NCI-H460 (cell line): ENCODE data around the gene FNDC7. TPM values are rescaled to one million over a fixed set of nuclear protein-coding genes. Genes with fewer than 3 reads are reported as not detected.
"Not testable (repeated sequence)": the region's sequence is repeated elsewhere in the genome, so short reads cannot be mapped to it uniquely, and the experiment has no call there.

ENCODE experiments used
- DNase-seq: peaks from one replicate; pipeline ENCODE4 v3.0.0-alpha.2; 2016; ENCODE audit warnings: low read depth; ENCODE audit errors: extremely low read depth
- total RNA-seq: library from RNA; depleted of rRNA; stranded (reverse); fragments of >200 nt; shearing (Covaris generic); gene quantifications from 2 replicates; pipeline ENCODE4 v1.2.3, GENCODE V29; 2014

The FNDC7 gene
- total RNA-seq, 1 experiment from 2014 or later = not detected

DNA sequence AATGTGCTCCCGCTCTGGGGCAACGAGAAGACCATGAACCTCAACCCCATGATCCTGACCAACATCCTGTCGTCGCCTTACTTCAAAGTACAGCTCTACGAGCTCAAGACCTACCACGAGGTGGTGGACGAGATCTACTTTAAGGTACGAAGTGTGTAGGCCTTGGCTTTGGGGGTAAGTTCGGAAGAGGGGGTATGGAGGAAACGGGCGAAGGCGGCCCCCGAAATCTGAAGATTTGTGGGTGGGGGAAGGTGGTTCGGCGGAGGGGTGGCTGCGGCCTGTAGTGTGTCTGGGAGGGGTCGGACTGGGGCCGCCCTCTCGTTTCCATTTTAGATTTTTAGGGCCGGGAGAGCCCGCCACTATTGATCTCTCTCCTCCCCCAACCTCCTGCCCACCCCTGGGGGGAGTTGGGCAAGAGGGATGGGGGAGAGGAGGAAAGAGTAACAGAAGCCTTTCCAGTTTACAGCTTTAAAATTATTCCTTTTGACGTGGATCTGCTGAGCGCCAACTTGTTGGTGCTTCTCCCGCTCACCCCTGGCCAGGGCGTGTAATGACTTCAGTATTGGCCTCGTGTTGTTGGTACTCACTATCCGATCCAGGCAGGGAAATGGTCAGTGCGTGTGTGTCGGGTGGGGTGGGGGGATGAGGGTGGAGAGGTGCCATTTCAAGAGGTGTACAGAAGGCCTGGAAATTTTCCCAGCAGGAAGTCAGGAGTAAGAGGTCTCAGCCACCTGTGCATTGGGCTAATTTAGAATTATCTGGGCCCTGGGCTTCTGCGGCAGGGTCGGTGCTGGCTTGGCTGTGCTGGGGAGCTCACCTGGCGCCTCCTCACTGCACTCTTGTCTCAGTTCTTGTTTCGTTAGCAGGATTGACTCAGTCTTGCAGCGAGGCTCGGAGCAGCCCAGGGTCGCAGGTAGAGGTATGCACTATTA is 19.7 kb upstream of the FNDC7 start:
- DNase-seq = peak; percentile 50

- DNase-seq = no peak
Observed at GRCh38 chr1:108695535-108695934, 17.2 kb upstream of the FNDC7 start.

GRCh38 chr1:108699375-108700332 is 13.1 kb upstream of the FNDC7 start:
- DNase-seq = no peak

GRCh38 chr1:108701176-108701849 is 11.4 kb upstream of the FNDC7 start:
- DNase-seq = no peak

GRCh38 chr1:108702109-108702508 is 10.6 kb upstream of the FNDC7 start:
- DNase-seq = not testable (repeated sequence)

DNA sequence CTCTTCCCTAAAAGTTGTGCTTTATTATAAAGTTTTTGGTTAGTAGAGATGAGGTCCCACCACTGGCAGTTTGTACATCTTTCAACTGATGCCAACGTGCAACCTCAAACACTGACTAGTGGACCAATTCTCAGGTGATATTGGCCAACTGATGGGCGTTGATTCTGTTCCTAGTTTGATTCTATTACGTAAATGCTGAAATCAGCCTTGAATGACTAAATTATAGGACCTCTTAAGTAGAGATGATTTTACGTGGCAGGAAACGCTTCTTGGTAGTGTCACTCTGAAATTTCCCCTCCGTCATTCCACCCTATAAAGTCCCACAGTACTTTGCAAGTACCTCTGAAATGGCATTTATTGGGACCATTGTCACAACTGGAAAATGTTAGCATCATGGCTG is 8.8 kb upstream of the FNDC7 start:
- peak; percentile 41 for DNase-seq

DNA sequence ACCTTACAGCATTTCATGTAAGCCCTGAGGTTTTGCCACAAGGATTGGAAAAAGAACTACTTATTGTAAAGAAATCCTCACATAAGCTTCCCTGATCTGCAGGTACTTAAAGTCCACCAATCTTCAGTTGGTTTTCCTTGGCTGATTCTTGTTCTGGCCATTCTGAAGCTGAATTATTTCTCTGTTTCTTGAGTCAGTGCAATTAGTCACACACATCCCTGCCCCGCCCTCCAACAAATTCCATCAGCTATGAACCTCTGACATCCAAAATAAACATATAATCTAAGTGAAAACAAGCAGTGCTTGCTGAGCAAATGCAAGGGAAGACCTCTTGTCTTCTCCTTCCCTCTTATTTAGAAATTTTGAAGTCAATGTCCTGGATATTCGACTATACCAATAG is 8.2 kb upstream of the FNDC7 start:
- DNase-seq = peak; percentile 64

DNA sequence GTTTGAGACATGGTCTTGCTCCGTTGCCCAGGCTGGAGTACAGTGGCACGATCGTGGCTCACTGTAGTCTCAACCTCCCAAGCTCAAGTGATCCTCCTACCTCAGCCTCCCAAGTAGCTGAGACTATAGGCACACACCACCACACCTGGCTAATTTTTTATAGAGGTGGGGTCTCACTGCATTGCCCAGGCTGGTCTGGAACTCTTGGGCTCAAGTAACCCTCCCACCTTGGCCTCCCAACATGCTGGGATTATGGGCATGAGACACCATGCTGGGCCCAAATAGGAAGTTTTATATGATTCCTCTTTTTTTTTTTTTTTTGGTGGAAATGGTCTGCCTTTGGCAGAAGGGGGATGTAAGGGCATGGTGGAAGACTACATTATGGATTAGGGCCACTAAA is 6.1 kb upstream of the FNDC7 start:
- DNase-seq = no peak

- DNase-seq = no peak
Observed at GRCh38 chr1:108708691-108709660, 3.7 kb upstream of the FNDC7 start.

- DNase-seq = no peak
Observed at GRCh38 chr1:108715932-108716331, 3.2 kb downstream of the FNDC7 start.

GRCh38 chr1:108716437-108717230 is 3.9 kb downstream of the FNDC7 start:
- no peak for DNase-seq

DNA sequence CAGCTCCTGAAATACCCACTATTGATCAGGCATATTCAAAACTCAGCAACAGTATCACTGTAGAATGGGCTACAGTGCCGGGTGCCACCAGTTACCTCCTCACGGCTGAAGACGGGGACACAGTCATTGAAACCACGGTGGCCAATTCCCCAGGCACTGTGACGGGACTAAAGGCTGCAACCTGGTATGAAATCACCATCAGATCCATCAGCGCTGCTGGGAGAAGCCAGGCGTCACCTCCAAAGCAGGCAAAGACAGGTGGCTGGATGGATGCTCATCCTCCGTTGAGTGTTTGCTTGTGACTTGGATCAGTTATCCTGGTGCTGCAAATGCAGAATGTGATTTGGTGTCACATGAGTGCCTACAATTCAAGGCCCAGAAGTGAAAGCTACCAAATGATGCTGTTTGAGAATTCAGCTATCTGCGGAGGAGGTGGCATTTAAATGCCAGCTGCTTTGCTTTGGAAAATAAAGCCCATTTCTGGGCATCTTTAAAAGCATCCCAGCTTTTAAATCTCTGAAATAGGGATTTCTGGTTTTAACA is 5.1 kb downstream of the FNDC7 start:
- DNase-seq = no peak

DNA sequence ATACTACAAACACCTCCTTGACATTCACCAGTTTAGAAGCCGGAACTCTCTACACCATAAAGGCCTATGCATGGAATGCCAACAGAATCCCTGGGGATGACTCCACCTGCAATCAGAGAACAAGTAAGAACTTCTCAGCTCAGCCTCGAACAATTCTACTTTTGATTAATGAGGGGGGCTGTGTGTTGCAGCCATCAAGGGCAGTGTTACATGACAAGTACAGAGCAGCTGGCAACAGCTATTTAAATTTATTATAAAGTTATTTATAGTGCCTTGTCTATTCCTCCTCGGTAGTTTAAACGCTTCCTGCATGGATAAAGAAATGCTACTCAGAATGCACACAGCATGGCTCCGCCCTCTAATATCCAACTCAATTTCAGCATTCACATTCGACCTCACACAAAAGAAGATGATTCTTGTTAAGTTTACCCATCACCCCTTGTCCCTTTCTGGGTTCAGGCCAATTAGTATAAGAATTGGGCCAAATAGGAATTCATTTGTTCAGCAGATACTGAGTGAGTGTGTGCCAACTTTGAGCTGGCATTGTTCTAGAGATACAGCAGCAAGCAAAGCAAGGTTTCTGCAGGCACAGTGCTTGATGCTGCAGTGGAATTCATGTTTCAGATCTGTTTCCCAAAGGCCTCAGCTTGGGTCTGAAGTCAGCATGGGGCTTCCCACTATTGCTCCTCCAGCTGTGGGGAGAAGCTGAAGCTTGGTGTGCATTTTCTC is 6.4 kb downstream of the FNDC7 start:
- no peak for DNase-seq

- DNase-seq = peak; percentile 75
Observed at GRCh38 chr1:108719656-108720435, 7.1 kb downstream of the FNDC7 start.

DNA sequence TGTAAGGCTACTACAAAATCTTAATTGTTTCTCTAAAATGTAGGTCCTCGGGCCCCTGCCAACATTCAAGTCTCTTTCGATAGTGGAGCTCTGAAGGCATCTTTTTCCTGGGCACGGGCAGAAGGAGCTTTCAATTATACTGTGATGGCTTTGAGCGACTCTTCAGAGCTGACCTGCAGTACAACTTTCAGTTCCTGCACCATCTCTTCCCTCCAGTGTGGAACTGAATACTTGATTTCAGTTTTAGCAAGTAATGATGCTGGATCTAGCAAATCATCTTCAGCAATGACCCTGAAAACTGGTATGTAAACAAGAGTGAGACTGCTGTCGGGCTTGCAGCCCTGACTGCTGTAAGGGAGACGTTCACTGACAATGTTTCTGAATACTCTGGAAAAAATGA is 9.6 kb downstream of the FNDC7 start:
- no peak for DNase-seq

GRCh38 chr1:108725906-108726305 is 13.2 kb downstream of the FNDC7 start:
- no peak for DNase-seq

DNA sequence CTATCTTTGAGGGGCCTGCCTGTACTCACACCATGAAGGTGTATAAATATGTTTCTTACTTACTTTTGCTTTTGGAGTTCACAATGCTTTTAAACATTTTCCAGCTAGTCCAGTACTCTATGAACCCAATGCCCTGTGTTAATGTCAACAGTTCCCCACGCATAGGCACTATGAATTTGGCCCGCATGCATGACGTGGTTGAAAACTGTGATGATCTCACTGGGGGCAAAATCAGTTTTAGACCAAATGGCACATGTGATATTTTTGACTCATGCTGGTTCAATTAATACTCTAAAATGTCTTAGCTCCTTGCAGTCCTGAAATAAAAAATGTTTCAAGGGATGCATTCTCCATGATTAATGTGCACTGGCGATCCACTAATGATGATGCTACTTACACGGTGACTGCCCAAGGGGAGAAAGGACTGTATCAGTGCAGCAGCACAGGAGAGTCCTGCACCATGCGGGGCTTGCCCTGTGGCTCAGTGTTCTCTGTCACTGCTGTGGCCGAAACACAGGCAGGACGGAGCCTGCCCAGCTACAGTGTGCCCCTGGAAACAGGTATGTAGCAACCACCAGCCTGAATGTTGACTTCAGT is 15.7 kb downstream of the FNDC7 start:
- no peak for DNase-seq
